NCI-H2196 treated with DMSO at 0.1 percent for 48 hours (cell line): ENCODE results near the gene CCDC197.

Experiments used
- DNase-seq: peaks from one replicate; lab custom pipeline; 2025; ENCODE audit not compliant: unreplicated experiment; lab: John Stamatoyannopoulos, UW

The CCDC197 gene

GRCh38 chr14:94022532-94023411, 25.7 kb downstream of the CCDC197 start:
- no peak for DNase-seq

- DNase-seq, result no peak
Measured at GRCh38 chr14:94024549-94024948, 27.4 kb downstream of the CCDC197 start.

DNA sequence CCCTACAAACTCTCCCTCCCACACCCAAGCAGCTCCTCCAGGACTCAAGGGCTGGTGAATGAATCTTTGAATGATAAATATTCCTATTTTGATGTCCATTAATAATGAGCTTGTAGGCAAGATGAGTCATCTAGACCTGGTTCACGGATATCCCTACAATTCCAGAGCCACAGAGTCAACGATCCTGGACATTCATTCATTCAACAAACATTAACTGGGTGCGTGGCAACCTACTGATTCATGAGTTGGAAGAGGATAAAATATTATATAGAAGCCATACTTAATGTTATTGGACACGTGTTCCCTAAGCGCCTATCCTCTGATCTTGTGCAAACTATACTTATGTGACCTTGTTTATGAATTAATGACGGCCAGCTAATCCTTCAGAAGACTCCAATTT, 28.6 kb downstream of the CCDC197 start:
- no peak for DNase-seq

GRCh38 chr14:94026173-94026888, 29.2 kb downstream of the CCDC197 start, which contains the start of gene OTUB2:
OTUB2 (plus strand) TSS chr14:94026340; CDS start chr14:94026538, 198 bp downstream.
- peak; percentile 71 for DNase-seq

- DNase-seq, result no peak
Measured at GRCh38 chr14:94026889-94027469, 29.9 kb downstream of the CCDC197 start.

GRCh38 chr14:94027566-94028449, 30.7 kb downstream of the CCDC197 start:
- DNase-seq, result no peak

DNA sequence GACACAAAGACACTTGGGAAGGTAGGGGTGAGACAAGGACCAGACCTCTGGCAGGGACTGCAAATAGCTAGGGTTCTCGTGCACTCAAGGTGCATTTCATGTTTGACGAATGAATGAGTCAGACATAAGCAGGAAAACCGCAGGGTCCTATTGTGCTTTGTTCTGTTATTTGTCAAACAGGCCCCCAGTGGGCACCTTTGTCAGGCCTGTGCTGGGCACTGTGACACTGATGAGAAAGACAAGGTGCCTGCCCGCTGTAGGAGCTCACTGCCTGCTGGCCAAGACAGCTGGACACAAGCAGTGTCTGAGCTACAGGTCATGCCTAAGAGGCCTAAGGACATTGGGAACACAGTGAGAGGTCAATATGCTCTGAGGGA, 31.3 kb downstream of the CCDC197 start:
- DNase-seq, result no peak

DNA sequence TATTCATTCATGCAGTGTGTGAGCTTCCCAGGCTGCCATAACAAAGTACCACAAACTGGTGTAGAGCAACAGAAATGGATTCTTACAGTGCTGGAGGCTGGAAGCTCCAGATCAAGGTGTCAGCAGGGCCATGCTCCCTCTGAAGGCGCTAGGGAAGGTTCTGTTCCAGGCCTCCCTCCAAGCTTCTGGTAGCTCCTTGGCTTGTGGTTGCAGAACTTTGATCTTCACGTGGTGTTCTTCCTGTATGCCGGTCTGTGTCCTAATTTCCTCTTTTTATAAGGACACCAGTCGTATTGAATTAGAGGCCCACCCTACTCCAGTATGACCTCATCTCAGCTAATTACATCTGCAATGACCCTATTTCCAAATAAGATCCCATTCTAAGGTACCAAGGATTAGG, 32.2 kb downstream of the CCDC197 start:
- DNase-seq, result no peak

GRCh38 chr14:94029671-94030203, 32.6 kb downstream of the CCDC197 start:
- DNase-seq, result no peak

GRCh38 chr14:94030571-94030970, 33.5 kb downstream of the CCDC197 start:
- DNase-seq, result no peak

GRCh38 chr14:94031161-94031882, 34.2 kb downstream of the CCDC197 start:
- DNase-seq, result no peak

GRCh38 chr14:94031883-94032279, 34.8 kb downstream of the CCDC197 start:
- DNase-seq, result no peak

DNA sequence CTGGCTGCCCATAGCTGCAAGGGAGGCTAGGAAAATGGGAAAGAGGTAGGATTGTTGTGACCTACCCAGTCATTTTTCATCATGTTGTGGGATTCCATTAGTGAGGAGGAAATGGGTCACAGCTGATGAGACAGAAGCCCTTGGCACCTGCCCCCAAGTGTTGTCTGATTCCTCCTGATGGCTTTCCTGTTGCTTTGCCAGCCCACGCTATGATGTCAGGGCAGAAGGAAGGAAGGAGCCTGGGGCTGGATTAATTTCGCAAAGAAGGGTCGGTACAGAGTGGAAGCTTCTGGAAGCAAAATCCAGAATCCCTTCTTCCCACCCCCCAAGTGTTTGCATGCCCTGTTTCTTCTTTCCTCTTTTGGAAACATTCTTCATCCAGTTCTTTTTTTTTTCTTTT, 37.8 kb downstream of the CCDC197 start:
- no peak for DNase-seq

GRCh38 chr14:94036313-94037167, 39.4 kb downstream of the CCDC197 start:
- DNase-seq, result no peak

DNA sequence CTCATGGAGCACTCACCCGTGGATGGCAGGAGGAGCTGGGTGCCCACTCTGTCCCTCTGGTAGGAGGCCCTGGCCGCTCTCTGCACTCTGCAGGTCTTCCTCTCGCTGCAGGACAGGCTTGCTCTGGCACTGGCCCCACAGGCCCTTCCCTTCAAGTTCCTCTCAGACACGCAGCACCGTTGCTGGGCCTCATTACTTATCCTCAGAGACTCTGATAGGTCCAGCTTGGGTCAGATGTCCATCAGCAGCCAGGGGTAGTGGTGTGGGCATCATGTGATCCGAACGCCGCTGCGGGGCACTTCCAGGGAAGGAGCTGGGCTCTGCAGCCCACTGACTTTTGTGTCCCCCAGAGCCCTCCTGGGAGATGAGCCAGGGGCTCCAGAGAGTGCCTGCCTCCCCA, 40.9 kb downstream of the CCDC197 start:
- DNase-seq, result no peak

DNA sequence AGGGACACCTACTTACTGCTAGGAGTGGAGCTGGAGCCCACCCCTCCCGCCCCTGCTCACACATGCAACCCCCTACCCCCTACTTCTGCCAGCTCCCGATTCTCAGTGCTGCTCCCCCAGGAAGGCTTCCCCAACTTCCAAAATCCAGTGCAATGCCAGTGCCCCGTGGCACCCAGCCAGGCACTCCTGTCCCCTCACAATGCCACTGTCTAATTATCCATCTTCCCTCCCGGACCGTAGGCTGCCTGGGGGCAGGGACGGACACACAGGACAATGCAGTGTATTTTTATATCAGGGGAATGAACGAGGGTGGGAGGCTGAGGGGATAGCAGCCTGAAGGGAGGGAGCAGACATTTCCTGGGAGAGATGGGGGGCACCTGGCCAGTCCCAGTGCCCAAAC, 41.4 kb downstream of the CCDC197 start:
- DNase-seq, result no peak

DNA sequence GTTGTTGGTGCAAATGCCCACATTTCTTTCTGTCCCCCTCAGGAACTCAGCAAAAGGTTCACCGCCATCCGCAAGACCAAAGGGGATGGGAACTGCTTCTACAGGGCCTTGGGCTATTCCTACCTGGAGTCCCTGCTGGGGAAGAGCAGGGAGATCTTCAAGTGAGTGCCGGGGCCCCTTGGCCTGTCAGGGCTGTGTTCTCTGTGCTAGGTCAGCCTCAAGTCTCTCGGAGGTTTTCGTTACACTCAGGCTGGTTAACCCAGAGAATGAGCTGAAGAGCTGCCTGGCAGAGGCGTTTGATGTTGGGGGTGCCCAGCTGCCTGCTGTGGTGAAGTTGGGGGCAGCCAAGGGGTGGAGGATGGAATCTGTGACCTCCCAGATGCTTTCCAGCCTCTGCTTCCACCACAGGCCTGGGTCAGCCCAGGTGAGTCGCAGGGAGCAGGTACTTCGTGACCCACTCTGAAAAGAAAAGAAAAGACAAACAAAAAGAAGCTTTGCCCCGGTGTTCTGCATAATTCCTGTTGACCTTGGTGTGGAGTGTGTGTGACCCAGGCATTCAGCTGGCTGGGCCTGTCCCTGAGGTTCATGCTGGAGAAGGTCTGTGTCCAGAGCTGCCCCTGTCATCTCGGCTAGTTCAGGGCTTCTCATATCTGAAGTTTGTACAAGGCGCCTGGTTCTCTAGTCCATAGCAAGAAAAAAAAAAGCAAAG, 42.0 kb downstream of the CCDC197 start:
- DNase-seq, result no peak

- no peak for DNase-seq
Measured at GRCh38 chr14:94040247-94040646, 43.1 kb downstream of the CCDC197 start.
